AG04450 (cell line): ENCODE results near the gene RNF14. TPM values are rescaled to one million over a fixed set of nuclear protein-coding genes. Genes with fewer than 3 reads are reported as not detected.

Experiments used
- CTCF ChIA-PET: fragments of 300-600, 350-600 bp; formaldehyde crosslinking; extraction: SDS; loops from one replicate; lab custom pipeline; 2022; ENCODE audit warnings: antibody characterized with exemption, inconsistent platforms; lab: Charles Lee
- POLR2A ChIA-PET: fragments of 350-600 bp; formaldehyde crosslinking; extraction: SDS; loops from one replicate; lab custom pipeline; 2021; ENCODE audit warnings: antibody characterized with exemption, inconsistent platforms; lab: Yijun Ruan, JAX
- DNase-seq: peaks from one replicate; pipeline ENCODE4 v3.0.0-alpha.2; 2011; ENCODE audit warnings: low read depth, low spot score
- H3K27ac ChIP-seq: one replicate; pipeline ENCODE4 v1.5.1; 2012; ENCODE audit warnings: low read depth, low read length, control low read depth
- H3K27me3 ChIP-seq: one replicate; pipeline ENCODE4 v1.6.0; 2012; ENCODE audit warnings: low read length; ENCODE audit not compliant: control insufficient read depth, insufficient read depth
- H3K4me3 ChIP-seq: 2 replicates; pipeline ENCODE4 v1.5.1; 2011; ENCODE audit warnings: mild to moderate bottlenecking, low read depth, low read length, control low read depth
- H3K9me3 ChIP-seq: 2 replicates; pipeline ENCODE4 v1.5.1; 2012; ENCODE audit warnings: low read length; ENCODE audit not compliant: control insufficient read depth, insufficient read depth
- CTCF ChIP-seq: IDR thresholded peaks from 2 replicates; pipeline ENCODE4 v1.5.1; 2011; ENCODE audit warnings: low read depth, low read length, control low read depth, inconsistent platforms
- polyA plus RNA-seq: library from polyadenylated mRNA; depleted of rRNA; stranded (reverse); fragments of >200 nt; gene quantifications from 2 replicates; pipeline ENCODE4 v1.2.3, GENCODE V29; 2011

RNF14 gene
- polyA plus RNA-seq, 1 experiment: 38.1 TPM

GRCh38 chr5:141966275-141966962 is 2.5 kb upstream of the RNF14 start:
- TF ChIP-seq CTCF: no peak
- H3K9me3 ChIP-seq: no peaks in the 10 kb centered on the region; the same call in 1 of the 2 replicates
- CTCF ChIA-PET: interaction anchor here (0.7 kb wide), 1 partner anchor 16 kb away, joined by 3 read pairs; no protein-coding TSS in a partner anchor
- POLR2A ChIA-PET: no interaction called here
- DNase-seq: no peak
- no peak overlapping the region for H3K4me3 ChIP-seq
- no peaks in the 10 kb centered on the region for H3K27me3 ChIP-seq
- H3K27ac ChIP-seq: no peak overlapping the region

- Histone ChIP-seq H3K27ac (no peak overlapping the region), H3K9me3 (no peaks in the 10 kb centered on the region; the same call in 1 of the 2 replicates), H3K27me3 (no peaks in the 10 kb centered on the region), H3K4me3 (no peak overlapping the region)
- CTCF ChIA-PET: interaction anchor here (3.6 kb wide), 1 partner anchor 275 kb away, joined by 45 read pairs; no protein-coding TSS in a partner anchor
- DNase-seq: no peak
- TF ChIP-seq CTCF: no peak
- POLR2A ChIA-PET: no interaction called here
These were observed 2.0 kb upstream of the RNF14 start for GRCh38 chr5:141966963-141967333.

GRCh38 chr5:141969783-141970771 is 1.2 kb downstream of the RNF14 start:
- no peaks in the 10 kb centered on the region; the same call in 1 of the 2 replicates for H3K9me3 ChIP-seq
- H3K27me3 ChIP-seq: no peaks in the 10 kb centered on the region
- H3K4me3 ChIP-seq: peak overlapping the region; percentile 70
- no peak for DNase-seq
- peak overlapping the region; percentile 94 for H3K27ac ChIP-seq
- no peak for TF ChIP-seq CTCF
- CTCF ChIA-PET: interaction anchor here (0.9 to 4.9 kb wide), 13 partner anchors 10 to 715 kb away, joined by 3 to 78 read pairs (median 4); no protein-coding TSS in a partner anchor
- POLR2A ChIA-PET: interaction anchor here (0.6 to 1.4 kb wide), 4 partner anchors 54 to 1323 kb away, joined by 3 to 7 read pairs (median 3); partner anchors contain the start of genes HDAC3, IK, NDUFA2 and RELL2

- Histone ChIP-seq H3K27ac (no peak overlapping the region), H3K27me3 (no peaks in the 10 kb centered on the region), H3K4me3 (no peak overlapping the region; the same call in 1 of the 2 replicates), H3K9me3 (no peaks in the 10 kb centered on the region; the same call in 1 of the 2 replicates)
- DNase-seq: peak; percentile 48
- TF ChIP-seq CTCF: no peak
- ChIA-PET POLR2A (no interaction called here), CTCF (no interaction called here)
These were observed 5.1 kb downstream of the RNF14 start for GRCh38 chr5:141973871-141974595.
